Fibroblast of skin of back (primary cell): ENCODE results near the gene RCOR1.

Source experiments
- DNase-seq: peaks from one replicate; pipeline ENCODE4 v3.0.0-alpha.2; 2013

Gene RCOR1

DNA sequence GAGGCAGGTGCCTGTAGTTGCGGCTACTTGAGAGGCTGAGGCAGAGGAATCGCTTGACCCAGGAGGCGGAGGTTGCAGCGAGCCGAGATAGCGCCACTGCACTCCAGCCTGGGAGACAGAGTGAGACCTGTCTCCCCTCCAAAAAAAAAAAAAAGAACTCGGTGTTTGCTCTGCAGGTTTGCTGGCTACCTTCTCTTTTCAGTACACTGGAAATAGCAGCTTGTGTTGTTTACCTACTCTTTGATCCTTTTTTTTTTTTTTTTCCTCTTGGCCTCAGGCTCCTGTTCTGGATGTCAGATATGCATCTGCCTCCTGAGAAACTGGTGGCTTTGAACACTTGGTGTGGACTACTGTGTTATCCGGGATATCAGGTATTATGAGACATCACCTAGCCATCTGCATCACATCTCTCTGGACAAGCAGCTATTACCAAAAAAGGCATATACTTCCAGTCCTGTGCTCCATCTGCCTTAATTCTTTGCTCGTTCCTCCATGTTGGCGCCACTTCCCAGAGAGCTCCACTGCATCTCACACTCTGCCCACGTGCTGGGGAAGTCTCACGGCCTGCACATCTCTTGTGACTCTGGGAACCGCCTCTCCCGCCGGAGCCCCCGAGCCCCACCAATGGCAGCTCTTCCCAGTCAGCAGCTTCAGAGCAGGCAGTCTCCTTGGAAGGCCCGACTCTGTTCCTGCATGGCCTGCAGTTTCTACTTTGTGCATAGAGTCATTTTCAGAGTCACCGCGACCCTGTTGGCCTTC is 133.9 kb downstream of the RCOR1 start:
- DNase-seq: no peak

DNA sequence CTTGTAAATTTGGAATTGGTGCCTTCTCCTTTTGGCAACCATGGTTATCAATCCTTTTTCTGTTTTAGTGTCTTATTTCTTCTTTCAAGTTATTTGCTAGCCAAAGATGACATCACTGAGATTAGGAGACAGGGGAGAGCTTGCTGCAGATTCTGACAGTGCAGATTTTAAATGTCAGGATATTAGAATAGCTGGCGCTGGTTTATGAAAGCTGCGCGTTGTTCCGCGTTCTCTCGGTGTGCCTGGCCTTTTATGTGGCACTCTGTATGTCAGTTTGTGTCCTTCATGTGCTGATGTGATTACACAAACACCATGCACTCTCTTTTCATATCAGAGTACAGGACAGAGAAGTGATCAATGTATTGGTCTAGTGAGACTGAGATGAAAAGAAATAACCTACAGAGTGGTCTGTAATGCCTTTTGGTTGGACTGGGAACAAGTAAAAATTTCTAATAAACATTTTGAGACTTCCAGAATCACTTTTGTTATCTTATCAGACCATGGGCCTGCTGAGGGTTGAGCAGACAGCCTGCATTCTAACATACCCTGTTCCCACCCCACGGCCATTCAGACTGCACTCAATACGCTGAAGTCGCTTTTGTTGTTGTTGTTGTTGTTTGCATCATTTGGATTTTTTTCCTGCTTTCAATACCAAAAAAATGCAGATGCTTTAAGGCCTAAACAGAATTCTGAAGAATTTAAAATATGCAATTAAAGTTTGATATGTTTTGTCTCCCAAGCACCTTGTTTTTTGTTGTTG is 135.1 kb downstream of the RCOR1 start:
- DNase-seq: no peak

DNA sequence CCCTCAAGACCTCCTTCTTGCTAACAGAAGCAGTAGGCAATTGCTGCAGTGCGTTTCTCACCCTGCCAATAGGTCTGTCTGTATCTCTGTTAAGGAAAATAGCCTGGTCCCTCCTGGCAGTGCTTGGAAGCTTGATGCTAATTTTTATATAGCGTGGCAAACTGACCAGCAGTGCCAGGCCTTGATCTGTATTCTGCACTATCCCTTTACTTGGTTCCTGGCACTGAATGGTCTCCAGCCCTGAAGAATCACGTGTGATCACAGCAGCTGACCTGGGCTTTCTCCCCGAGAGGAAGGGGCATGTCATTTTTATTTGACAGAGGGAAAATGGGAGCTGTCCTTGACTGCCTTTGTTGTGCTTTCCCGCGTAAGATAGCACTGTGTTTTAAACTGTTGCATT is 136.1 kb downstream of the RCOR1 start:
- DNase-seq: no peak

DNA sequence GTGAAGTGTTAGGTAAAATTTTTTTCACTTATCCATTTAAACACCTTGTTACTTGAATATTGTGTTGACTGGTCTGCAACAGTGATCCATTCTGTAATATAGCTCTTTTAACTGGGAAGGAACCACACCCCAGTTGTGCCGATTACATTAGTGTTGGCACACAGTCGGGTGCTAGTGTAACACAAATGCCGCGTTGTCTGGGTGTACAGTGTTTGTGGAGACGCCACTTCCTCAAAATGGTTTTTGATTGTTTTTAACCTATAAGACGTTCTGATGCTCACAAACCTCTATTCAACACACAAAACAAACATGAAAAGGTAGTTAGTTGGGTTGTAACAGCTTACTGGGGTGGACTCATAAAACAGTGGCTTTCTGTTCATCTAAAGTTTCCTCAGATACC is 136.8 kb downstream of the RCOR1 start:
- DNase-seq: no peak

DNA sequence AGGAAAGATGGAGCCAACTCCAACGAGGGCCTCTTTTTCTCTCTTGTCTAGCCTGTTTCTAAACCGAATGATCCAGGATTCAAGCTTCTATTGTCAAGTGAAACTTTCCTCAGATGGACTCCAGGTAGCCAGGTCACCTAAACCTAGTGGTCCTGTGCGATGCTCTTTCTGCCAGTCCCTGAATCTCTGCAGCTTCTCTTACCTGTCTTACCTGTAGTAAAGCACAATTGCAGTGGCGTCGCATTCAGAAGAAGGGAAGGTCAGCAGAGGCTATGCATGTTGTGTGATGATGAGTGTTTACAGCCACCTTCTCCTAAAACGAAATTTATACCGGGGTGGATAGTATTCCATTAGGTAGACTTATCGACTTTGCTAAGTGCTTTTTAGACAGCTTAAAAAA is 137.4 kb downstream of the RCOR1 start:
- DNase-seq: no peak

DNA sequence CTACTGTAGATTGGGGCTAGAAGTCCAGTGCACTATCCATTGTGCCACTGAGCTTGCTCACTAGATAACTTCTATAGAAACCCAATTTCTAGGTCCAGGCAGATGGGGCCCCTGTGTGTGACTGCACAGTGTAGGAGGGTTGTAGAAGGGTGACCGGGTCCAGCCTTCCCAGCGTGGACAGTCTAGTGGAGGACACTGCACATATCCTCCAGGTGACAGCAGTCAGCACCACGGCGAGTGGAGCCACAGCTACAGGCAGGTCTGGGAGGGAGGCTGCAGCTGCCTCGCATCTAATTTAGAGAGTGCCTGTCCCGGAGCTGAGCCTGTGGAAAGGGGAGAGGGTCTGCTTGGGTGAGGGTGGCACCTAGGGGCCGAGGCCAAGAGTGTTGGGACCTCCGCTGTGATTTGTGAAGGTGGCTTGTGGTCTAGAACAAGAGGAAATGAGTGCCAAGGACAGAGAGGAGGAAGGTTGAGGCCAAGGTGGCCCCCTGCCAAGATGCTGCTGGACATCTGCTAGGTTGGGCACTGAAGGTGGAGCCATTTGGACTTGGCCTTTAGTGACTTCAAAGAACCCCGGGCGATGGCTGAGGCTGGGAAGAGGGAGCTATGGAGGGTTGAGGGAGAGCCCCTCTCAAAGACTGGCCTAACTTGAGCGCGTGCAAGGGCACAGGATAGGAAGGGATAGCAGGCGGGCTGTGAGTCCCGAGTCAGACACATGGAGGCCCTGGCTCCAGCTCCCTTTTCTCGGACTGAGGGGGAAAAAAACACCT is 138.8 kb downstream of the RCOR1 start:
- DNase-seq: no peak

DNA sequence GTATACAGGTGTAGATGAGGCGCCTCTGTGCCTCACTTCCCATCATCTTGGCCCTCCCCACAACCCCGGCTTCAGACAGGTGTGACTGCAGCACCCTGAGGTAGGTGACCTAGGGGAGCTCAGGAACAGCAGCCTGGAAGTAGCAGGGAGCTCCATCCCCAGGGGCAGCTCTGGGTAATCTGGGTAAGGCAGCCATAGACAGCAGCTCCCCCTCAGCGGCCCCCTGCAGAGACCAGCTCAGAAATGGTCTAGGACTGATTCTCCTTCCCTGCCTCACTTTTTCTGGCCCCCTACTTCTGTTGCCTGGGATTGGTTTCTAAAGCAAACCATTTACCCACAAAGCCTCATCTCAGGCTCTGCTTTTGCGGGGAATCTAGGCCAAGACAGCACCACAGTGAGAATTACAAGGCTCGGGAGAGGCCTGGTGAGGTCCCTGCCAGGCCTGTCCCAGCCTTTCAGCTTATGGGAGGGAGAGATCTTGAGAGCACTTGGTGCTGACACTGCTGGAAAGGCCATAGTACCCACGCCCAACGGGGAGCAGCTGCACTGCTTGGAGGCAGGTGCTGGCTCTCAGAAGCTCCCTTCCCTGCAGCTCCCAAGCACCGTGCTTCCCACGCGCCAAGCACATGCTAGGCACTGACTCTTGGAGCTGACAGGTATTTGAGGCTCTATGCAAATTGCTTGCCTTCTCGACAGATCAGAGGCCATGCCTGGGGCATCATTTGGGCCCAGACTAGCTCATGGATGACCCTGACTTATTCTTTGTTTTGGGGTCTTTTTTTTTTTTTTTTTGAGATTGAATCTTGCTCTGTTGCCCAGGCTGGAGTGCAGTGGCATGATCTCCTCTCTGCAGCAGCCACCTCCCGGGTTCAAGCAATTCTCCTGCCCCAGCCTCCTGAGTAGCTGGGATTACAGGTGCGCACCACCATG is 139.7 kb downstream of the RCOR1 start:
- DNase-seq: no peak

DNA sequence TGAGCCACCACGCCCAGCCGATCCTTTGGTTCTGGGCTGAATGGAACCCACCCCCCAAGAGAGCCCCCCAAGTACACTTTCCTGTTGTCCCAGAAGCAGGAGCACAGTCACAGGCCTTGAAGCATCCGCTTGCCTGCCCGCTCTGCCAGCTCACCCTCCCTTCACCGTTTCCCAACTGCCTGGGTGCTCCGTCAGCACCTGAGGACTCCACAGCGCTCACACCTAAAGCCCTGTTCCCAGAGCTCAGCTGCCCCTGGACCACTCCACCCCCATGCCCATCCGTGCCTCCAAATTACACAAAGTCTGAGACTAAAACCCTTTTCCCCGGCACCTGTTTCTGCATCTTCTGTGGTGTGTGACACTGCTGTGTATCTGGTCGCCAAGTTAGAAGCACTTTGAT is 140.5 kb downstream of the RCOR1 start:
- no peak for DNase-seq

DNA sequence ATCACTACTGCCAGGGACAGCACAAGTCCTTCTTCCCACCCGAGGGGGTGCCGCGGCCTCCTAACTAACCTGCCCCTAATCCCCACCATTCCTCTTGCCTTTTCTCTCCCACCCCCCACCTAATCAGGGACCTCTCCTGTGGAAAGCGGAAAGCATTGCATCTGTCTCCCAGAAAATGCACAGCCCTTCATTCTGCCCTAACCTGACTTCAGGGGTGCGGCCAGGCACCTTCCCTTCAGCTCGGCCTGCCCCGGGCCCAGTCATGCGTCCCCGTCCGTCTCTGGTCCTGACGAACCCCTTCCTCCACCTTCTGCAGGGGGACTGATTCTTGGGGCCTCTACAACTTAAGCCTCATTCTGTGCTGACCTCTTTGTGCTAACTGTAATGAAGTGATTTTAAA is 140.9 kb downstream of the RCOR1 start:
- DNase-seq: no peak

DNA sequence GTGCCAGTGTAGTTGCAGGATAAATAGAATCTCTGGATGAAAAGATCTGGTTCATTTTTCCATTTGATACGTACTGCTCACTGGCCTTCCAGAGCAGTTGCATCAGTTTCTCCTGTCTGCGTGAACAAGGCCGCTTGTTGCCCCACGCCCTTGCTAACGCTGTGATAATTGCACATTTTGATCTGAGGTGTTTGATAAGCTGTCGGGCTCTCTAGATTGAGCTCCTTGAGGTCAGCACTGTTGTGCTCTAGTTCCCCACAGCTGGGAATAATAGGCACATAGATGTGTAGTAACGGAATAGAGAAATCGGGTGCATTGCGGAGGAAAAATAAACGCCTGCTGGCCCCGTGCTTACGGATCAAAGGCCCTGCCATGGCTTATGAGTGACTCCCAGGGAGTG is 142.0 kb downstream of the RCOR1 start:
- no peak for DNase-seq

DNA sequence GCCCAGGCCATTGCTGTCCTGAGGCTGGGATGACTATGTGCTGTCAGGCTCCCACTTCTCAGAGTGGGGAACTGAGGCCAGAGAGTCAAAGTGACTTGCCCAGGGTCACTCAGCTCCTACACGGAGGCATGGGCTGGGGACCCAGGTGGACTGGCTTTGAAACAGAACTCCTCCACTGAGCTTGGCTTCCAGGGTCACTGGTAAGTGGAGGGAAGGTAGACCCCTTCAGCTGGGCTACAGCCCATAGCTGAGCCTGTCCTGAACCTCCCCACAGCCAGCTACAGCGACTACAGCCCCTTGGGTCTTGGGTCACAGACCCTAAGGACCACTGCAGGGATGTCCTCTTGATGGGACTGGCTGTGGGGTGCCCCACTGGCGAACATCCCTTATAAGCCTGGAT is 144.5 kb downstream of the RCOR1 start:
- no peak for DNase-seq

DNA sequence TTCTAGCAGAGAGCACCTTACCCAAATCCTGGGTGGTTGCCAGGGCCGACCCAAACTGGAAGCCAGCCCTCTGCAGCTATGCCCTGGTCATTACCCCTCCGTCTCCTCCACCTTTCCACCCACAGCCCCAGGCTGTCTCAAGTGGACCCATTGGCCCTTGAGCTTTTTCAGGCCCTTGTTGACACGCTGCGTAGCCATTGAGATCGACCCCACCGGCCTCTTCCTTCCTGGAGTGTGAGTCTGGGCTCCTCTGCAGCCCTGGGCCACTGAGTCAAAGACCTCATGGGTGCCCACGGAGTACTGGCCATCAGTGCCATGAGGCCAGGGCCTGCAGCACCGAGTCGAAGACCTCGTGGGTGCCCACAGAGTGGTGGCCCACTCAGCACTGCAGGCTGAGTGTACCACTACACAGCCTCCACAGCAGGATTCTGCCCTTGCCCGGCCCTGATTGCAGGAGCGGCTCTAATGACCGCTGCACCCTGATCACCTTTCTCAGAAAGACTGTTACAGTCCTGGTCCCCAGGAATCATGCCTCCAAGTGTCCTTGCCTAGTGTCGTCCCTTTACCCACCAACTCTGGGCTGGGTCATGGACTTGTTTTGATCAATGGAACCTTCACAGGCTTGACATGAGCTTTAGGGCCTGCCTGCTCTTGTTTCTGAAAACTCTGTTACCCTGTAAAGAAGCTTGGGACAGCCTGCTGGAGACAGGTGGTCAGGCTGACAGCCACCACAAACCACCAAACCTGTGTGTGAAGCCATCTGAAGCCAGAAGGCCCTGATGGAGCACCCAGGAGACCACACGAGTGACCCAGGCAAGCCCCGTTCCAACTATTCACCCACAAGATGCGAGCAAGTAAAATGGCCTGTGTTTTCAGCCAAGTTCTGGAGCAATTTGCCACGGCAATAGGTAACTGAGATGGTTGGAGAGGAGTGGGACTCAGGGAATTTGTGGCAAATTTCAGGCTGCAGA is 145.2 kb downstream of the RCOR1 start:
- no peak for DNase-seq

DNA sequence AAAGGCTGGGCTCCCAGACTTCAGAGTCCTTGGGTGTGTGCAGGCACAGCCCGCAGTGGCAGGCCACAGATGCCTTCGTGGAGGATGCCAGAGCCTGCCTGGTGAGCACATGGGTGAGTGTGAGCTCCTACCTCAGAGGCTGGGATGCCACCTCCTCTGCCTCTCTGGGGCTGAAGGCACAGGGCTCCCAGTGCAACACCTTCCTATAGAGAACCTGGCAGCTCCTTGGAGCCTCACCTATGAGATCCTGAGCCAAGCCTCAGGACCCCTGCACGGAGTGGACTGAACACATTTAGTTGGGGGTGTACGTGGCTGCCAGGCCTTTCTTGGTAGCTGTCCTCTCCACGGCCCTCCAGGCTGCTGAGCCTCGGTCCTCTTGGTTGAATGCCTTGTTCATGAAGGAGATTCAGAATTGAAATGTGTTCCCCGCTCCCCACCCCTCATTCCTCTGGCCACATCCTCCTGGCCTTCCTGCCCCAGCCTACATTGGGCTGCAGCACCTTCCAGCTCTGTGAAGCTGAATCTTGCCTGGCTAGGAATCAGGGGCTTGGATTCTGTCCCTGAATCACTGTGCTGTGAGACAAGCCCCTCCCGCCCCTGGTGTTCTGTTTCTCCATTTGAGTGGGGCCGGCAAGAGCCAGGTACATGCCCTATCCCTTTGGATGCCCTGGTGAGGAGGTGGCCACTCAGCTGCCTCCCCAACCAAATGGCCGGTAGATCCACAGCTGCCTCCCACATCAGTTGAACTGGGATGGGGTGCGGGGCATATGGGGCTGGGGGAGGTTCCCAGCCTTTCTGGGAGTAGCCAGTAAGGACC is 146.1 kb downstream of the RCOR1 start:
- no peak for DNase-seq

DNA sequence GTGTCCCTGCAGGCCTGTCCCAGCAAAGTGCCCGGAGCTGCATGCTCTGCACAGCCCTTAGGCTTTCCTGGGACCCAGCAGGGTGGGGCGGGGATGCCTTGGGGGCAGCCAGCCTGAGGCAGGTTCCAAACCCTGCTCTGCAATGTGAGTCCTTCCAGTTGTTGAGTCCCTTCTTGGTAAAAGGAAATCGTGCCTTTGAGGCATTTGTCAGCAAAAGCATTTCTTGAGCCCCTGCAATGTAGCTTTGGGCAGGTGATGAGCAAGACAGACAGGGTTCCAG is 146.7 kb downstream of the RCOR1 start:
- no peak for DNase-seq

DNA sequence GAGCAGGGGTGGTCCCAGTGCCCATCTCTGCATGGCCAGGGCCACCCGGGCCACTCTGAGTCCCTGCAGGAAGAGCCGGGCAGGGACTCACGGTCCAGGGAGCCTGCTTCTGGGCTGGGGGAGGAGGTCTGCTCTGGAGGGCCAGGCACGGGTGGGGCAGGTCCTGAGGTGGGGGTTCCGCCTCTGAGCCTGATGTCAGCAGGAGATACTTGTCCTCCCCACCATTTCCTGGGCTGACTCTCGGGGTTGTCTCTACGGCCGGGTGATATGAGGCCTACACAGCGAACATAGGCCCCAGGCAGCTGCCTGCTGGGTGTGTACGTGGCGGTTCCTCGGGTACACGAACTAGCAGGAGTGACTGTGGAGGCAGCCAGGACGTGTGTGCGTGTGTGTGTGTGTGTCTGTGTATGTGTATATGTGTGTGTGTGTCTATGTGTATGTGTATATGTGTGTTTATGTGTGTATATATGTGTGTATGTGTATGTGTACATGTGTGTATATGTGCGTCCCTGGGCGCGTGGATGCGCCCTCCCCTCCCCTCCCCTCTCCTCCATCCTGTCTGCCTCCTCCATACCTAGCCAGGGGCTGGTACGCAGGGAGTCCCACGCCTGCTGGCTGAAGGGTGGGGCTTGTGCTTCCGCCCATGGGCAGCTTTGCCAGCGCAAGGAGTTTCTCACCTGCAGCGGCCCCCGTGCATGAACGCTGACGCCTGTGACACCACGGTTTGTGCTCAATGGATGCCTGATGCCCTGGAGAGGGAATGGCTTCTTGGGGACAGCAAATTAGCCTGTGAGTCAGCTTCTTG is 154.4 kb downstream of the RCOR1 start:
- no peak for DNase-seq

DNA sequence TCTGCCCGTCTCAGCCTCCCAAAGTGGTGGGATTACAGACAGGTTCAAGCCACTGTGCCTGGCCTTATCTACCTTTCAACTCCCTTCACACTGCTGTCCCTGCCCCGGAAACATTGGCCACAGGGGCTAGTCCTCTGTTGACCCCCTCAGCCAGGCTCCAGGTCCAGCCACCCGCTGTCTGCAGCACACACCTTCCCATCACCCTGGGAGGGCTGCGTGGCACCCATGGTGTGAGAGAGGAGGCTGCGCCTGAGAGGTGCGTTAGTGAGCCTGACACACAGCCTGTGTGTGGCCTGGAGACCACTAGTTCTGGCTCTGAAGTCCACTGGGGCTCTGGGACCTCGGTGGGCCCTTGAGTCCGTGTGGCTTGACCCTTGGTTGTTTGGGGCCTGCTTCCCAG is 156.4 kb downstream of the RCOR1 start:
- DNase-seq: no peak

DNA sequence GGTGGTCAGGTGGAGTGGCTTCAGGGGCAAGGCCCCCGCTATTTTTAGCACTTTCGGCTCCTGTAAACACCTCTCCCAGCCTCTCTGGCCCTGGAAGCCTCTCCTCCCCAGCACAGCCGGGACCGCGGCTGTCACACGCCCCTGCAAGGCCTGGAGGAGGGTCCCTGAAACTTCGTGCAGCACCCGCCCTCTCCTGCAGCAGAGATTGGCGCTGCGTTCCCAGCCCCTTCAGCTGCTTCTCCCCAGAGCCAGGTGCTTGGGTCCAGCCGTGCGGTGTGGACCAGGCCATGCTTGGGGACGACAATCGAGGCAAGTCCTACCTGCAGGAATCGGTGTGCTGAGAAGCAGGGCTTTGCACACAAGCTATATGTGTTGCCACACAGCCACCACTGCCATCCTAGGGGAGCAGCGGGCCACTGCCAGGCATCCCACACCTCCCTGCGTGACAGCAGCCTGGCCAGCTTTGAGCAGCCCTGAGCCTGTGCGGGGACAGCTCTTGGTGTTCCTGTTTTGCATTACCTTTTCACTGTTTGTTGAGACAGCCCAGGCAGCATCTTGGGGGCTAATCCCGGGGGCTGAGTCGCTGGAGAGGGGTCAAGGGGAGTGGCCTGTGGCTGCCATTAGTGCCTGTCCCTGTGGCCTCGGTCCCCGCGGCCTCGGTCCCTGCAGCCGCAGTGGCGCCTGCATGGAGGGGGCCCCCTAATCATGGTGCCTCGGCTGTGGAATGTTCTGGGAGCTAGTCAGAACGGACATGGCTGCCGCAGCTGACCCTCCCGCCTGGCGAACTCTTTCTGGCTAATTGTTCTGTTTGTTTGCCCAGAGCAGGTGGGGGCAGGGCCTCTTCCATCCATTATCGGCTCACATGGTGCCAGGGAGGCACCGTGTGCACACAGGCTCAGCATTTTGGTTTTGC is 157.2 kb downstream of the RCOR1 start:
- no peak for DNase-seq

DNA sequence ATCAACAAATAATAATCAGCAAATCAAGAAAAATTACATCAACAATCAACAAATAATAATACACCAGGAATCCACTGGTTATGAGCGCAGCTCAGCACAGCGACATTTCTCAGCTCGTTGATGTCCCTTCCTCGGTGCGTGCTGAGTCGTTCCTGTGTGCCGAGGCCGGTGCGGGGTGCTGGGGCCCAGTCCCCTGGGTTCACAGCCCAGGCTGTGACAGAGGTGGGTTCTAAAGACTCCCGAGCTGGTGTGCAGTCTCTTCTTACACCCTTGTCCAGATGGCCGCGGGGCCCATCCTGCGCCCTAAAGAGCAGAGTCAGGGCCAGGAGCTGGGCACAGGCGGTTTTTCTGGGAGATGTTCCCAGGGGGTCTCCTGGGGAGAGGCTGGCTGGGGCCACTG is 157.9 kb downstream of the RCOR1 start:
- DNase-seq: no peak

DNA sequence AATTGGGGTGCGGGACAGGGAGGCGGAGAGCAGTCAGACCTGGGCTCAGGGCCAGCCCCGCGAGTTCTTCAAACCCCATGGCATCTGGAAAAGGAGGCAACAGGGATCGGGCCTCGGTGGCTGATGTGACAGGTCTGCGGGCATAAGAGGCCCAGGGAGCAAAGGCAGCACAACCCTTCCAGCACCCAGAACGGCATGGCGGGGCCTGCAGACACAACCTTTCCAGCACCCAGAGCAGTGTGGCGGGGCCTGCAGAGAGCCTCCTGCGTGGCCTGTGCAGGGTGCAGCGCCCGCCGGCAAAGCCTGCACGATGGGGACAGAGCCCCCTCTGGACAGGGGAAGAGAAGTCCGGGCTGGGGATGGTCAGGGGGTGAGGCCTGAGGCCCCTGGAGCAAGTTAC is 158.6 kb downstream of the RCOR1 start:
- no peak for DNase-seq
